Forelimb muscle (tissue), 1 donor: ENCODE data around the gene SBK2. TPM values are rescaled to one million over a fixed set of nuclear protein-coding genes. Genes with fewer than 3 reads are reported as not detected.

Experiments
- DNase-seq: peaks from one replicate; pipeline ENCODE4 v3.0.0-alpha.2; 2013; ENCODE audit warnings: low read depth
- polyA plus RNA-seq: library from polyadenylated mRNA; unstranded; fragments of 120-200 nt; gene quantifications from one replicate; pipeline ENCODE4 v1.2.1, GENCODE V29; 2013; ENCODE audit not compliant: insufficient read length

The SBK2 gene
- polyA plus RNA-seq, 1 donor = 3.1 TPM

DNA sequence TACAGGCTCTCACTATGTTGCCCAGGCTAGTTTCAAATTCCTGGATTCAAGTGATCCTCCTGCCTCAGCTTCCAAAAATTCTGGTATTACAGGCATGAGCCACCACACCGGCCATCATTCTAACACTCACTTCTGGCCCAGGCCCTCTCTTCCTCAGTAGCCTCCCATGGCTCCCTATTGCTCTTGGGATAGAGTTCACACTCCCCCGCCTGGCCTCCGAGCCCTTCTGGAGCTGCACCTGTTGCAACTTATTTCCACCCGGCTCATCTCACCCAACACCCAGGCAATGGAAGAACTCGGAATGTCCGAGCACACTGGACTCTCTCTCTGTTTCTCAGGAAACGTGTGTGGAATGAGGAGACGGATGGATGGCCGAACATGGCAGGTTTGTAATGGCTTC, 17.4 kb upstream of the SBK2 start:
- no peak for DNase-seq

DNA sequence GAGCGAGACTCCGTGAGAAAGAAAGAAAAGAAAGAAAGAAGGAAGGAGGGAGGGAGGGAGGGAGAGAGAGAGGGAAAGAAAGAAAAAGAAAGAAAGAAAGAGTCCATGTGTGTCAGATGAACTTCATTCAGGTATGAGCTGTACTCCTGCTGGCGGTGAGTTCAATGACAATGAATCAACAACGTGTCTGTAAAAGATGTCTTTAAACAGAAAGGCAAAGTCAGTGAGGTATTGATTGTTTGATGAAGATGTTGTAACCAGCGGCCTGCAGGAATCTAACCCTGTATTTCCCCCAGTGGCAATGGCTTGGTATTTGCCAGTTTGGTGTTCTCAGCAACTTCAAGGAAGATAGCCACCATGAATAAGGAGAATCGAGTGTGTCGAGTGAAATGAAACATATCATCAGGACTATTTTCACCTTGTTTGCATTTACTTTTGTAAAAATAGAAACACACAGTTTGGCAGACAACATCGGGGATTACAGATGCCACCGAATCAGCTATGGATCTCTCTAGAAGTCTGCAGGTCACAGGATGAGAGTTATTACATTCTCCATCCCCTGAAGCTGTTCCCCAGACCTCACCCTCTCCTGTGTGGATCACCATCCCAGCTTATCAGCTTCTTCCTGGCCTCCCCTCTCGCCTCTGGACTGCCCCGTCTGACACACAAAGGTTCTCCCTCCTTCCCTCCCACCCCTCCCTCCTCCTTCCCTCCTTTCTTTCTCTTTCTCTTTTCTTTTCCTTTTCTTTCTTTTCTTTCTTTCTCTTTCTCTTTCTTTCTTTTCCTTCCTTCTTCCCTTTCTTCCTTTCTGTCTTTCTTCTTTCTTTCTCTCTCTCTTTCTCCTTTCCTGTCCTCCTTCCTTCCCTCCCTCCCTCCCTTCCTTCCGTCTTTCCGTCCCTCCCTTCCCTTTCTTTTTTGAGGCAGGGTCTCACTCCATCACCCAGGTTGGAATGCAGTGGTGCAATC, 16.6 kb upstream of the SBK2 start:
- no peak for DNase-seq

DNA sequence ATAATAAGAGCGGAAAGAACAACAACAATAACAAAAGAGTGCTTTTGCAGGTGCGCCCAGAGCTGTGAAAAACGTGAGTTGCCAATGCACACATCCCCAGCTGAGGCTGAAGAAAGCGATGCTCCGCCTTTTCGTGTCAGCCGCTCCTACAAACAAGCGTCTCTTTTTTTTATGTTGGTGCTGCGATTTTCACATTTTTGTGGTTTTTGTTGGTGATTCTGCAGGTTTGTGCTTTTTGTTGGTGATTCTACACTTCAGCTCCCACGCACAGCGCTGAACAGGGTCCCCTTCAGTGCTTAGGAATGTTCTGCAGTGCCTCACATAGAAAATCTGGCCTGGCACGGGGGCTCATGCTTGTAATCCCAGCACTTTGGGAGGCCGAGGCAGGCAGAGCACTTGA, 15.7 kb upstream of the SBK2 start:
- DNase-seq = no peak

DNA sequence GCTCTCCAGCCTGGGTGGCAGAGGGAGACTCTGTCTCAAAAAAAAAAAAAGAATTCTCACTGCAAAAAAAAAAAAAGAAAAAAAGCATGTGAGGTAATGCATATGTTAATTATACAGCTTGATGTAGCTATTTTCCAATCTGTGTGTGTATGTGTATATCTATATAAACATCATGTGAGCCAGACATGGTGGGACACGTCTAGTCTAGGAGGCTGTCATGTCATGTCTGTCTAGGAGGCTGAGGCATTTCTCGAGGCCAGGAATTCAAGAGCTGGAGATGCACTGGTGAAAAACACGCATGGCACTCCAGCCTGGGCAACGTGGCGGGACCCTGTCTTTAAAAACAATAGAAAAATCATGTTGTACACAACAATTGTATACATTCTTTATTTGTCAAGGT, 15.3 kb upstream of the SBK2 start:
- no peak for DNase-seq

DNA sequence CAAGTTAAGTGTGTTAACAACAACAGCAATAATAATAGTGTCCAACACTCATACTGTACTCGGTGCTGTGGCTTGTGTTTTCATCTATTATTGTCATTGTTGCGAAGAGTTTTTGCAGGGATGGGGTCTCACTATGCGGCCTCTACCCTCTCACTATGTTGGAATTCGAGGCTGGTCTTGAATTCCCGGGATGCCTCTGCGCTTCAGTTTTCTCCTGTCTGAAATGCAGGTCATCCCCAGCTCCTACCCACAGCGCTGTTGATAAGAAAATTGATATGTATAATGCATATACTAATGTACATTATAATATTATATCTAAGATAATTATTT, 13.4 kb upstream of the SBK2 start:
- DNase-seq = no peak

DNA sequence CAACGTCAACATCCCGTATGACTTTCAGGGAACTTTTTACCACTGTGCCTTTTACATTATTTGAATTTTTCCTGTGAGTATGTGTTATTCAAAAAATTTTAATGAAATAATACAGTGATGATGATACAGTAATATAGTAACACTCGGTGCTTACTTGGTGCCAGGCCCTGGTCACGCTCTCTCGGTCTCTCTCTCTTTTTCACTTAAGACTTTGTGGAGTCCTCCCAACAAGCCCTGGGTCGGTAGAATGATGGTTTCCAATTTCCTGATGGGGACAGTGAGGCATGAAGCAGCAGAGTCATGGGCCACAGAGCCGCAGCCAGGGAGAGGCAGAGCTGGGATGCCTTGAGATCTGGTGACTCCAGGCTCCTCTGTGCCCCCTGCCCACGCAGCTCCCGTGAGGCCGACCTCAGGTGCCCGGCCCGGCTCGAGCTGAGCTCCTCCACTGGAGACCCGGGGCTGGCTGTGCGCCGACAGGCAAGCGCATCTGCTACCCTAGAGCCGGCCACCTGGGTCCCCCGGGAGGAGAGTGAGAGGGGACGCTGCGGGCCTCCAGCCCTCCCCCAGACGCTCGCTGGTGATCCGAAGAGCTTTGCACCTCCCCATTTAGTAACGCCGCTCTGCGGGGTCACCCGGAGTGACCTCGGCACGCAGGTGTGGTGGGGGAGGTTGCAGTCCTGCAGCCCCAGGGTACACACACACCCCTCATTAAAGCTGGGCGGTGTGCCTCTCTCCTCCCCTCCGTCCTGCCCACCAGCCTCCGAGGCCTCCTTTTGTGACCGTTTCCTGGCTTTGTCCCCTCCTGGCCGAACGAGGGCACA, 12.8 kb upstream of the SBK2 start:
- DNase-seq = no peak

DNA sequence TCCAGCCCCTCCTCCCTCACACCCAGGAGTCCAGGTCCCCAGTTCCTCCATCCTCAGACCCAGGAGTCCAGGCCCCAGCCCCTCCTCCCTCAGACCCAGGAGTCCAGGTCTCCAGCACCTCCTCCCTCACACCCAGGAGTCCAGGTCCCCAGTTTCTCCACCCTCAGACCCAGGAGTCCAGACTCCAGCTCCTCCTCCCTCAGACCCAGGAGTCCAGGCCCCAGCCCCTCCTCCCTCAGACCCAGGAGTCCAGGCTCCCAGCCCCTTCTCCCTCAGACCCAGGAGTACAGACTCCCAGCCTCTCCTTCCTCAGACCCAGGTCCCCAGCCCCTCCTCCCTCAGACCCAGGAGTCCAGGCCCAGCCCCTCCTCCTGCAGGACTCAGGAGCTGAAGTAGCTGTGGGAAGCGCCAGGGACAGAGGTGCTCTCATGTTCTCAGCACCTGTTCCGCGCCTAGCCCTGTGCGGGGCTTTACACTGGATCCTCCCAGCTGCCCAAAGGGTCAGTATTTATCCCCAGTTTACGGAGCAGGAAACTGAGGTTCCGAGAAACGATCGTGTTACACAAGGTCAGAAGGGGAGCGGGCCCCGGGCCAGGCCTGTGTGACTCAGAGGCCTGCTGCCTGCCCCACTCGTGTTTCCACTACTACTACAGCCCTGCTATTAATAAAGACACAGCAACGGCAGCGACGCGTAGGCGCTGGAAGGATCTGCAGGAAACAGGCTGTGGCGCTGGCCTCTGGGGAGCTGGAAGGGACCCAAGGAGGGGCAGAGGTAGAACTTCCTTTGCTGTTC, 10.1 kb upstream of the SBK2 start:
- no peak for DNase-seq

DNA sequence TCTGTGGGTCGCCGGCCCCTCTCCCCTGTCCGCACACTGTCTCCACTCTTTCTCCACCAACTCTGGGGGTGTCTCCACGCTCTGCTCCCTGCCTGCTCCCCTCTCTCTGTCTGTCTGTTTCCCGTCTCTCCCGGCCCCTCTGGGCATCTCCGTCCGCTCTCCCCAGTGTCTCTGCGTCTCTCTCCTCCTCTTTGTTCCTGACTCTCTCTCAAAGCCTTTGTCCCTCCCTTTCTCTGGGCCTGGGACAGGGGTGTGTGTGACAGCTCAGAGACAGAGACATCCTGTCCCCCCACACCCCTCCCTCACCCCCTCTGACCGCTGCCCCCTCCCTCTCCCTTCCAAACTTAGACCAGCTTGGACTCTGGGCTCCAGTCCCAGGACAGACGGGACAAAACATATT, 9.1 kb upstream of the SBK2 start:
- no peak for DNase-seq

DNA sequence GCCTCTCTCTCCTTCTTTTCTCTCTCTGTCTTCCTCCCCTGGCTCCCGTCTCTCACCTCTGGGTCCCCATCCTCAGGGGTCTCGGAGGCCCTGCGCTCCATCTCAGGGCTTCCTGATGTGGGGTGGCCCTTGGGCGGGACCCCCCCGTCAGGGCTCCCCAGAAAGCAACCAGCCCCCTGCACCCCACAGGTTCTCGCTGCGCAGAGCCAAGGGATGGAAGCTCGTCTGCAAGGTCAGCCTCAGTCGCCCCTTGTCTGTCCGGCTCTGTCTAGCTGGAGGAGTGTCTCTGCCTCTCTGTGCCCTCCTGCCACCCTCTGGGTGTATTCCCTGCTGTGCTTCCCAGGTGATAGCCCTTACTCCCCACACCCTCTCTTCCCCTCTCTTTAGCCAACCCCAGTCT, 8.5 kb upstream of the SBK2 start, which contains the start of gene SBK3:
TSS of gene SBK3 (minus strand) at position 101 of the 400 bp plus-strand sequence. CDS start at position 101, 0 bp downstream.
- DNase-seq = no peak

DNA sequence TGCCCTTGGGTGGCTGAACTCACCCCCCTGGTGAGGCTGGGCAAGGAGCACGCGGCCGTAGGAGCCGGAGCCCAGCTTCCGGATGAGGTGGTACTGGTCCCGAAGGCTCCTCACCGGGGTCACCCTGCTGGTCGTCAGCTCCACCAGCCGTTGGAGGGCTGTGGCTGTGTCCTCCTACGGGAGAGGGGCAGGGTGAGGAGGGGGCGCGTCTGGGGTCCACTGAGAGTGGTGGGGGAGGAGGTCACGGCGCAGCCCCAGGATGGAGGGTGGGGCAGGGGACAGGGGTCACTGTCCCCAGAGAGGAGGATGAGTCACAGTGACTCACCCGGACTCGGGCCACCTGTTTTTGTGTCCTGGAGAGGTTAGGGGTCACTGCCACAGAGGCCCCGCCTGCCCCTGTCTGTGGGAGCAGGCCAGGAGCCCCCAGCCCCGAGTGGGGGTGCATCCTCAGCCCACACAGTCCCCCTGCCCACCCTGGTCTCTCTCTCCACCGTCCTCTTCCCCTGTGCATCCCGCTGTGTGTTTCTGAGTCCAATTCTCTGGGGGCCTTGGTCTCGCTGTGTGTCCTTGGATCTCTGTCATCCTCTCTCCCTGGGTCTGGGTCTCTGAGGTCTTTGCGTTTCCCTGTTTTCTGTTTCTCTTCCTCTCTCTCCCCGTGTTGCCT, 8.0 kb upstream of the SBK2 start:
- DNase-seq = no peak

DNA sequence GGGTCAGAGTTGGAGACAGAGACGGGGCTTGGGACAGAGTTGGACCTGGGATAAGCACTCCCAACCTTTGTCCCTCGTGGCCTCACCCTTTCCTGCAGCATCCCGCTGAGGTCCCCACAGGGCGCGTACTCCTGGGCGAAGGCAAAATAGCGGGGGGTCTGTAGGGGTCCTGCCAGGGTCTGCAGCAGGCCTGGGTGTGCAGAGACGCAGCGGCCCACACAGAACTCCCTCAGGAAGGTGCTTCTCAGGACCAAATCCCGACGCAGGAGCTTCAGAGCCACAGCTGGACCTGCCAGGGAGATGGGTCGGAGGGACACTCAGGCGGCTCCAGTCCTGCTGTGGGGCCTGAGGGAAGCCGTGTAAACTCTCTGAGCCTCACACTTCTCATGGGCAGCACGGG, 7.1 kb upstream of the SBK2 start:
- DNase-seq = no peak

DNA sequence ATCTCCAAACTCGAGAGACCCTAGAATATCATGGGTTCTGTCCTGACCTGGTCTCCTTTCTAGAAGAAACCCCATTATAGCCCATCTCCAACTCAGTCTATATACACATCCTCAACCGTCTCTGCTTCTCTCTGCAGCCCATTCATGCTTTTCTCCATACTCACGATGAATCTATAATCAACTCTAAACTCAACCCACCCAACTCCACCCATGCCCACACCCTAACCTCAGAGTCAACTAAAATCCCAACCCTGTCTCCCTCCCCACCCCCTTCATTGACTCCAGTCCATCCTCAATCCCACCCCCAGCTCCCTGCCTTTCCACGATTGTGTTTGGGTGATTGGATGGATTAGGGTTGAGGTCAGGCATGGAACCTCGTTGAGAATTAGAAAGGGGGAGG, 6.6 kb upstream of the SBK2 start:
- DNase-seq = no peak

DNA sequence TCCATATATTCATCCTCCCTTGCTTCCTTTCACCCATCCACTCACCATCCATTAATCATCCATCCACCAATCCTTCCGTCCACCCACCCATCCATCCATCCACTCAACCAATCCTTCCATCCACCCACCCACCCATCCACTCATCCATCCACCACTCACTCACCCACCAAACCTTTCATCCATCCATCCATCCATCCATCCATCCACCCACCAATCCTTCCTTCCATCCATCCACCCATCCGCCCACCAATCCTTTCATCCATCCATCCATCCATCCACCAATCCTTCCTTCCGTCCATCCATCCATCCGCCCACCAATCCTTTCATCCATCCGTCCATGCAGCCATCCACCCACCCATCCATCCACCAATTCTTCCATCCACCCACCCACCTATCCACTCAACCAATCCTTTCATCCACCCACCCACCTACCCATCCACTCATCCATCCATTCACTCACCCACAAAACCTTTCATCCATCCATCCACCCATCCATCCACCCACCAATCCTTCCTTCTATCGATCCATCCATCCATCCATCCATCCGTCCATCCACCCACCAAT, 5.4 kb upstream of the SBK2 start:
- no peak for DNase-seq

DNA sequence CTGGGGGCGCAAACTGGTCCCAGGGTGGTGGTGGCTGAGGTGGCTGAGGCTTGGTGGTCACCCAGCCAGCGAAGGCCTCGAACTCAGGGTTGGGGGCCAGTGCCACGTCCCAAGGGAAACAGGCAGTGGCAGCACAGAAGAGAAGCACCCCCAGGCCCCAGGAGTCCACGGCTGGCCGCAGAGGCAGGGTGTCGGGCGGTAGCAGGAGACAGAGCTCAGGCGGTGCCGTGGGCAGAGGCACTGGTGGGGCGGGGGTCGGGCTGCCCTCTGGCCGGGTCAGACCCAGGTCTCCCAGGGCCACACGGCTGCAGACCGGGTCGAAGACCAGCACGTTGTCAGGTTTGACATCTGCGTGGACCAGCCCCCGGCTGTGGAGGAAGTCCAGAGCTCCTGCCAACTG, 4.2 kb upstream of the SBK2 start:
- no peak for DNase-seq

DNA sequence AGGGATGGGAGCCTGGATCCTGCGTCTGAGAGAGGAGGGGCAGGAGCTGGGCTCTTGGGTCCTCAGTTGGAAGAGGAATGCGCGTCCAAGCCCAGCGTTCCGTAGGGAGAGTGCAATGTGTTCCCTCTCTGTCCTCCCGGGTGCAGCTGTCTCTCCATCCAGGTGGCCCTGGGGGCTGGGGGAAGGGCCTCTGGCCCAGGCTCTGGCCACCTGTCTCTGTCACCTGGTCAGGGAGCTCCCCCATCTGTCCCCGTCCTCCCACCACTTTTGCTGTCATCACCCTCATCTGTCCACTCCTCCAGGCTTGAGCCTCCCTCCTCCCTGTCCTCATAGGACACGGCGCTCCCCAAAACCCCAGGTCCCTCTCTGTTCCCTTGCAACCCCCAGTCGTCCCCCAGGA, 3.7 kb upstream of the SBK2 start:
- no peak for DNase-seq

DNA sequence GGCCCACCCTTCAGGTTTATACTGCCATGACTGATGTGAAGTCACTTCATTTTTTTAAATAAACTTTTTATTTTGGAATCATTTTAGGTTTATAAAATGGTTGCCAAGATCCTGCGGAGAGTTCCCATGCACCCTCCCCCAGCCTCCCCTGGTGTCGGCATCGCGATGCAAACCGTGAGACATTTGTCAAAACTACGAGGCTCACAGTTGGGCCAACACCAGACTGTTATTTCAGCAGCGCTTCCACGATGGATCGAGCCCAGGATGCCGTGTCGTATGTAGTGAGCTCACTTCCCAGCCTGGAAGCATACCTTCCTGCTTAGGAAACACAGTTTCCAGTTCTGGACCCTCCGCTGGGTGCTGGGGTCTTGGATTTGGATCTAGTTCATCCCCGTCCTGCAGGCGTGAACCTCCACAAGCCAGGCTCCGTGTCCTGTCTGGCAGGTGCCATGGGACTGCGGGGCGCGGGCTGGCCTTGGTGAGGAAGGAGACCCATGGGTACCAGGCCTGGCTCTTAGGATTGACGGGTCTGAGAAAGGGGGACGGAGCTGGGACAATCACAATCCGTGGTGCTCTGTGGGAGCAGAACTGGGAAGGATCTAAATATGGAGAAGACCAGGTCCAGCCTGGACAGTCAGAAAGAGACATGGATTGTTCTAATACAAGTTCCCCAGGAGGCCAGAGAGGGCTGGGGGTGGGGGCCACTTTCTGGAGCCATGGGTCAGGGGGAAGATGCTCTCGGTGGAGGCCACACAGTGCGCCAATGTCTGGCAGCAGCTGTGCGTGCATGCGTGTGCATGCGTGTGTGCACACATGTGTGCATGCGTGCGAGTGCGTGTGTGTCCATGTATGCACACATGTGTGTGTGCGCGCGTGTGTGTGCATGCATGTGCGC, 2.4 kb upstream of the SBK2 start:
- no peak for DNase-seq

DNA sequence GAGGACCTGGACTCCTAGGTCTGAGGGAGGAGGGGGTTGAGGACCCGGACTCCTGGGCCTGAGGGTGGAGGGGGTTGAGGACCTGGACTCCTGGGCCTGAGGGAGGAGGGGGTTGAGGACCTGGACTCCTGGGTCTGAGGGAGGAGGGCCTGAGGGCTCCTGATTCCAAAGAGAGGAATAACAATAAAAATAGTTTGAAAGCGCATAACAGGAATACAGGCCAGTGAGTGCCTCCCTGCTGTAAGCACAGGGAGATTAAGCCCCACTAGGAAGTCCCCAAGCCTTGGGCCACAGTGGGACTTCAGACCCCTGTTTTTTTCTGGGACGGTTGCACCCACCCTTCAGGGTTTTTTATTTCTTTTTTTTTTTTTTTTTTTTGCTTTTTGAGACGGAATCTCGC, 1.2 kb upstream of the SBK2 start:
- no peak for DNase-seq

DNA sequence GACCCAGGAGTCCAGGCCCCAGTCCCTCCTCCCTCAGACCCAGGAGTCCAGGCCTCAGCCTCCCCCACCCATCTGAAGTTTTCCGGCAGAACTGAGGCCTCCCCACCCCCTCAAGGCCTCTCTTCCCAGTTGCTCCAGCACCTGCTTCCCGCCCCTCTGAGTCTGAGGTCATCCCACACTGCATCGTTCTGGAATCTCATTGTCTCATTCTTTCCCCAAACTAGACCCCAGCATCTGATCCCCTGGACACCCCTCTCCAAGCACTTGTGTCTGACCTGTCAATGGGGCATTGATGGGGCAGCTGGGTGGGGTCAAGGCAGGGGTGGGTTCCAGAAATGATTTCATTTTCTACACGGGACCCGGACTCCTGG, 793 bp upstream of the SBK2 start:
- peak; percentile 54 for DNase-seq

DNA sequence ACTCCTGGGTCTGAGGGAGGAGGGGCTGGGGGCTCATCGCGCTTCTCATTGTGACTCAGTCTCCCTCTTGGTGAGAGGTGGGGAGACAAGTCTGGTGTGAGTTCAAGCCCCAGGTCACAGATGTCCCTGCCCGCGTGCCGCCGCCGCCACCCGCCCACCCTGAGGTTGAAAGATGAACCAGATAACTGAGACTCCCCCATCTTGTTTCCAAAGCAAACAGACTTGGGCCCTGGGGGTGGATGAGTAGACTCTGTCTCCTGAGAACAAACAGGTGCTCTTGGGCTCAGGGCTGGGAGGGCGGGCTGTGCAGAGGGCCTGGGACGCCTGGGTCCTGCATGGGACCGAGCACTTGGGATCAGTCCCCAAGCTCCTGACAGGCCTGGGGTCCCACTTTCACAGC, 567 bp downstream of the SBK2 start:
- DNase-seq = no peak

DNA sequence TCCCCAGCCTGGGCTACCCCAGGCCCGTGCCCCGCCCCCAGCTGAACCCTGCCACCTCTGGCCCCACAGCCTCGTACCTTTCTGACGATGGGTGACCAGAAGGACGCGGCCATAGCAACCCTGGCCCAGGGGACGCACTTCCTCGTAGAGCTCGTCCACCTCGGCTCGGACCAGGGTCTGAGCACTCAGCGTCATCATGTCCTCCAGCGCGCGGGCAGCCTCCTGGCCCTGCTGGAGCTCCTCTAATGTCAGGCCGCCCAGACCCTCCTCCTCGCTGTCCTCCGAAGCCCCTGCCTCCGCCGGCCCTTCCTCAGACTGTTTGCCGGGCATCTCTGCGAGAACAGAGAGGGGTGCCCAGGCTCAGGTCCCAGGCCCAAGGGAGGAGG, 975 bp downstream of the SBK2 start:
- no peak for DNase-seq
